ENCODE data around the gene SURF6. TPM values are rescaled to one million over a fixed set of nuclear protein-coding genes. Genes with fewer than 3 reads are reported as not detected.
"Not testable (repeated sequence)": the region's sequence is repeated elsewhere in the genome, so short reads cannot be mapped to it uniquely, and the experiment has no call there.

The SURF6 gene
- total RNA-seq, 2 experiments from 2014 or later = 15.1 to 15.9 TPM

- intact Hi-C loops (cut with DNase I, micrococcal nuclease) = loop anchor here in 1 of 2 experiments (5.0 kb wide), 2 partner anchors 297 to 382 kb away; partner anchors contain the start of gene GTF3C5
- H3K4me3 Mint-ChIP-seq; H3K27me3 Mint-ChIP-seq; H3K27ac ChIP-seq (ENCODE audit: low read depth in 1 of 2, low read length in 2 of 2); CTCF ChIA-PET; DNase-seq; H3K9me3 Mint-ChIP-seq; H3K4me3 ChIP-seq (ENCODE audit: low read length); H3K9me3 ChIP-seq (ENCODE audit: control insufficient read depth in 1 of 2, insufficient read depth in 1 of 2, low read length in 2 of 2); H3K4me1 Mint-ChIP-seq (ENCODE audit: low read depth); H3K27ac Mint-ChIP-seq; ATAC-seq (ENCODE audit: poor library complexity); H3K27me3 ChIP-seq (ENCODE audit: control insufficient read depth in 1 of 2, insufficient read depth in 2 of 2, low read length in 2 of 2): not testable (repeated sequence)
- POLR2A ChIA-PET = interaction anchor here (1.5 kb wide), 1 partner anchor 18 kb away, joined by 9 read pairs; the partner anchor contains the start of genes MED22 and RPL7A
- TF ChIP-seq CTCF (IDR thresholded peaks at IDR 0.05) = peak; percentile 38
- Histone ChIP-seq H3K36me3 (ENCODE audit: insufficient read depth, low read length) (peaks cover 41% of the 10 kb centered on the region), H3K4me1 (ENCODE audit: insufficient read depth, low read length) (peaks cover 15% of the 10 kb centered on the region)
- peaks cover 63% of the 10 kb centered on the region for H3K36me3 Mint-ChIP-seq (ENCODE audit: low read depth)
Observed at GRCh38 chr9:133329306-133330156, 6.5 kb downstream of the SURF6 start.

DNA sequence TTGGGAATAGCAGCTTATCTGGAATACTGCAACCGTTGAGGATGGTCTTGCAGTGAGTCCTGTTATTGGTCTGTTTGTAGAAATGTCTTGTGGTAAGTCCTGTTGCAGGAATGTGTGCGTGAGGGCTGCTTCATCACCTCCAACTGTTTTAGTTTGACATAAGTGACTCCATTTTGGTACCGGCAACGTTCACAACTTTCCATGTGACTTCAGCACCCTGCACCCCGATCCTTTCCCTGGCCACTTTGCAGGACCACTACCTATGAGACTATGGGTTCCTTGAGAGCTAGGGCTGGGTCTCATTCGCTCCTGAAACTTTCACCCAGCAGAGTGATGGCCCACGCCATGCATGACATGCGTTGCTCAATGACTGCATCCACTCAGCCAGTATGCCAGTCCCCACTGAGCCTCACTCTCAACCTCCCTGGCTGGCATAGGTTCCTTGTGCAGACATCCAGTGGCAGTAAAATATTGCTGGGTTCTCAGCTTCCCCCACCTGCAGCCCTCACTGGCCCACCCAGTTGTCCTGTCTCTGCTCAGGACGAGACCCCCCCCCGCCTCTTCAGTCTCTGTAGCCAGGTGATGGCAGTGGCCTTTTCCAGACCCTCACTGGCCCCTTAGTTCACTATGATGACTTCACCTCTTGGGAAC is 8.0 kb downstream of the SURF6 start:
- peaks cover 47% of the 10 kb centered on the region for H3K36me3 Mint-ChIP-seq (ENCODE audit: low read depth)
- H3K27ac Mint-ChIP-seq = no peak overlapping the region
- no peaks in the 10 kb centered on the region for H3K9me3 ChIP-seq (ENCODE audit: control insufficient read depth in 1 of 2, insufficient read depth in 1 of 2, low read length in 2 of 2)
- H3K36me3 ChIP-seq (ENCODE audit: insufficient read depth, low read length) = peaks cover 26% of the 10 kb centered on the region
- ATAC-seq (ENCODE audit: poor library complexity) (no peak), DNase-seq (no peak)
- ChIA-PET CTCF (no interaction called here), POLR2A (no interaction called here)
- no peak overlapping the region for H3K4me3 Mint-ChIP-seq
- H3K9me3 Mint-ChIP-seq = no peaks in the 10 kb centered on the region
- no peak overlapping the region for H3K27ac ChIP-seq (ENCODE audit: low read depth in 1 of 2, low read length in 2 of 2)
- no peak overlapping the region for H3K4me3 ChIP-seq (ENCODE audit: low read length)
- H3K27me3 ChIP-seq (ENCODE audit: control insufficient read depth in 1 of 2, insufficient read depth in 2 of 2, low read length in 2 of 2) = no peaks in the 10 kb centered on the region
- no peaks in the 10 kb centered on the region for H3K4me1 ChIP-seq (ENCODE audit: insufficient read depth, low read length)
- H3K4me1 Mint-ChIP-seq (ENCODE audit: low read depth) = no peaks in the 10 kb centered on the region
- H3K27me3 Mint-ChIP-seq = no peaks in the 10 kb centered on the region
- intact Hi-C loops (cut with DNase I, micrococcal nuclease) = no loop called here
- no peak for TF ChIP-seq CTCF (IDR thresholded peaks at IDR 0.05)

DNA sequence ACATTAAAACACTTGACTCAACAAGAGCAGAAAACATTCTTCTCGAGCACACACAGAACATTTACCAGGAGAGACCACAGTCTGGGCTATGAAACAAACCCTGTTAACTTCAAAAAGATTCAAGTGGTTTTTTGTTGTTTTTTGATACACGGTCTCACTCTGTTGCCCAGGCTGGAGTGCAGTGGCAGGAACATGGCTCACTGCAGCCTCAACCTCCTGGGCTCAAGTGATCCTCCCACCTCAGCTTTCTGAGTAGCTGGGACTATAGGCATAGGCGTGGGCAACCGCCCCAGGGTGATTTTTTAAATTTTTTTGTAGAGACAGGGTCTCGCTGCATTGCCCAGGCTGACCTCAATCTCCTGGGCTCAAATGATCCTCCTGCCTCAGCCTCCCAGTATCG is 9.0 kb downstream of the SURF6 start:
- H3K27ac ChIP-seq (ENCODE audit: low read depth in 1 of 2, low read length in 2 of 2); H3K27me3 ChIP-seq (ENCODE audit: control insufficient read depth in 1 of 2, insufficient read depth in 2 of 2, low read length in 2 of 2); H3K27me3 Mint-ChIP-seq; H3K4me3 ChIP-seq (ENCODE audit: low read length); ATAC-seq (ENCODE audit: poor library complexity); H3K9me3 Mint-ChIP-seq; H3K4me1 ChIP-seq (ENCODE audit: insufficient read depth, low read length); H3K27ac Mint-ChIP-seq; H3K4me3 Mint-ChIP-seq; intact Hi-C loops (cut with DNase I, micrococcal nuclease); H3K9me3 ChIP-seq (ENCODE audit: control insufficient read depth in 1 of 2, insufficient read depth in 1 of 2, low read length in 2 of 2); H3K4me1 Mint-ChIP-seq (ENCODE audit: low read depth); DNase-seq; CTCF ChIA-PET; POLR2A ChIA-PET: not testable (repeated sequence)
- peaks cover 38% of the 10 kb centered on the region for H3K36me3 Mint-ChIP-seq (ENCODE audit: low read depth)
- H3K36me3 ChIP-seq (ENCODE audit: insufficient read depth, low read length) = peaks cover 16% of the 10 kb centered on the region
